DMS114 treated with DMSO at 0.1 percent for 48 hours (cell line): ENCODE data around the gene GFOD1.

Experiments
- DNase-seq: peaks from one replicate; lab custom pipeline; 2025; ENCODE audit not compliant: unreplicated experiment; lab: John Stamatoyannopoulos, UW

The GFOD1 gene

GRCh38 chr6:13427801-13428582 lies 59.4 kb downstream of the GFOD1 start:
- DNase-seq, result no peak

GRCh38 chr6:13427316-13427715 lies 60.1 kb downstream of the GFOD1 start:
- no peak for DNase-seq

- no peak for DNase-seq
Measured at GRCh38 chr6:13425943-13426931, 61.2 kb downstream of the GFOD1 start.

GRCh38 chr6:13425270-13425873 lies 62.0 kb downstream of the GFOD1 start:
- no peak for DNase-seq

- no peak for DNase-seq
Measured at GRCh38 chr6:13423252-13423651, 64.1 kb downstream of the GFOD1 start.

- no peak for DNase-seq
Measured at GRCh38 chr6:13422681-13423221, 64.6 kb downstream of the GFOD1 start.

- DNase-seq, result no peak
Measured at GRCh38 chr6:13421425-13422059, 65.9 kb downstream of the GFOD1 start.

GRCh38 chr6:13420269-13420668 lies 67.1 kb downstream of the GFOD1 start:
- no peak for DNase-seq

GRCh38 chr6:13419422-13420195 lies 67.8 kb downstream of the GFOD1 start:
- DNase-seq, result no peak

GRCh38 chr6:13418844-13419243 lies 68.6 kb downstream of the GFOD1 start:
- DNase-seq, result no peak

- no peak for DNase-seq
Measured at GRCh38 chr6:13417954-13418353, 69.4 kb downstream of the GFOD1 start.

- no peak for DNase-seq
Measured at GRCh38 chr6:13417431-13417830, 70.0 kb downstream of the GFOD1 start.

GRCh38 chr6:13415283-13415682 lies 72.1 kb downstream of the GFOD1 start:
- no peak for DNase-seq

GRCh38 chr6:13413900-13414555 lies 73.4 kb downstream of the GFOD1 start:
- DNase-seq, result no peak

GRCh38 chr6:13413466-13413862 lies 73.9 kb downstream of the GFOD1 start:
- no peak for DNase-seq

GRCh38 chr6:13412639-13413465 lies 74.5 kb downstream of the GFOD1 start:
- DNase-seq, result no peak

- DNase-seq, result no peak
Measured at GRCh38 chr6:13412211-13412610, 75.2 kb downstream of the GFOD1 start.

GRCh38 chr6:13411484-13411883 lies 75.9 kb downstream of the GFOD1 start:
- no peak for DNase-seq

GRCh38 chr6:13409991-13410390 lies 77.4 kb downstream of the GFOD1 start:
- DNase-seq, result no peak
